Dendritic cell treated with granulocyte-macrophage colony-stimulating factor and Interleukin-4, amounts not matched to agents 40 ng/mL and 50 ng/mL, for 4 days (primary cell): Measurements from ENCODE around the gene EVI5.
A peak's percentile ranks its signal among the peaks of the same experiment; 100 is the strongest.

ENCODE experiments used
- H3K27ac Mint-ChIP-seq: one replicate; pipeline ENCODE4 v1.8.0; 2022; ENCODE audit warnings: mild to moderate bottlenecking, mixed read lengths
- H3K27me3 Mint-ChIP-seq: one replicate; pipeline ENCODE4 v1.8.0; 2022; ENCODE audit warnings: mild to moderate bottlenecking, mixed read lengths
- H3K36me3 Mint-ChIP-seq: one replicate; pipeline ENCODE4 v1.8.0; 2022; ENCODE audit warnings: low read depth, mixed read lengths
- H3K4me1 Mint-ChIP-seq: one replicate; pipeline ENCODE4 v1.8.0; 2022; ENCODE audit warnings: low read depth, mixed read lengths
- H3K4me3 Mint-ChIP-seq: one replicate; pipeline ENCODE4 v1.8.0; 2022; ENCODE audit warnings: mild to moderate bottlenecking, moderate library complexity, mixed read lengths
- H3K9me3 Mint-ChIP-seq: one replicate; pipeline ENCODE4 v1.8.0; 2022; ENCODE audit warnings: mixed read lengths
- intact Hi-C: fragments of 100-400 bp; cut with micrococcal nuclease; formaldehyde crosslinking; loops from one replicate; pipeline ENCODE4 v1.15.0; 2022

Gene EVI5

GRCh38 chr1:92505015-92505692, 279.8 kb downstream of the EVI5 start:
- Mint-ChIP-seq H3K27me3 (no peaks in the 10 kb centered on the region), H3K9me3 (no peaks in the 10 kb centered on the region), H3K4me3 (no peak overlapping the region), H3K27ac (no peak overlapping the region), H3K4me1 (peaks cover 10% of the 10 kb centered on the region), H3K36me3 (peaks cover 8% of the 10 kb centered on the region)
- intact Hi-C loops = no loop called here

GRCh38 chr1:92504291-92505014, 280.5 kb downstream of the EVI5 start:
- intact Hi-C loops = no loop called here
- Mint-ChIP-seq H3K4me3 (no peak overlapping the region), H3K36me3 (peaks cover 8% of the 10 kb centered on the region), H3K27me3 (no peaks in the 10 kb centered on the region), H3K27ac (no peak overlapping the region), H3K4me1 (peaks cover 10% of the 10 kb centered on the region), H3K9me3 (no peaks in the 10 kb centered on the region)

GRCh38 chr1:92503926-92504285, 281.0 kb downstream of the EVI5 start:
- H3K4me3 Mint-ChIP-seq = no peak overlapping the region
- no peaks in the 10 kb centered on the region for H3K9me3 Mint-ChIP-seq
- H3K27ac Mint-ChIP-seq = no peak overlapping the region
- no peaks in the 10 kb centered on the region for H3K27me3 Mint-ChIP-seq
- peaks cover 10% of the 10 kb centered on the region for H3K4me1 Mint-ChIP-seq
- peaks cover 8% of the 10 kb centered on the region for H3K36me3 Mint-ChIP-seq
- intact Hi-C loops = no loop called here

GRCh38 chr1:92503043-92503925, 281.6 kb downstream of the EVI5 start:
- H3K4me1 Mint-ChIP-seq = peaks cover 10% of the 10 kb centered on the region
- peaks cover 5% of the 10 kb centered on the region for H3K36me3 Mint-ChIP-seq
- no peak overlapping the region for H3K4me3 Mint-ChIP-seq
- H3K27ac Mint-ChIP-seq = no peak overlapping the region
- no peaks in the 10 kb centered on the region for H3K9me3 Mint-ChIP-seq
- intact Hi-C loops = no loop called here
- no peaks in the 10 kb centered on the region for H3K27me3 Mint-ChIP-seq

- H3K36me3 Mint-ChIP-seq = no peaks in the 10 kb centered on the region
- no peak overlapping the region for H3K4me3 Mint-ChIP-seq
- intact Hi-C loops = no loop called here
- H3K27ac Mint-ChIP-seq = no peak overlapping the region
- peaks cover 10% of the 10 kb centered on the region for H3K4me1 Mint-ChIP-seq
- no peaks in the 10 kb centered on the region for H3K27me3 Mint-ChIP-seq
- no peaks in the 10 kb centered on the region for H3K9me3 Mint-ChIP-seq
These were observed 282.7 kb downstream of the EVI5 start for GRCh38 chr1:92502247-92502646.

- H3K27me3 Mint-ChIP-seq = no peaks in the 10 kb centered on the region
- H3K4me3 Mint-ChIP-seq = no peak overlapping the region
- peaks cover 10% of the 10 kb centered on the region for H3K4me1 Mint-ChIP-seq
- intact Hi-C loops = no loop called here
- no peak overlapping the region for H3K27ac Mint-ChIP-seq
- H3K9me3 Mint-ChIP-seq = no peaks in the 10 kb centered on the region
- no peaks in the 10 kb centered on the region for H3K36me3 Mint-ChIP-seq
These were observed 284.4 kb downstream of the EVI5 start for GRCh38 chr1:92500552-92500951.

- no peaks in the 10 kb centered on the region for H3K36me3 Mint-ChIP-seq
- no peaks in the 10 kb centered on the region for H3K9me3 Mint-ChIP-seq
- intact Hi-C loops = no loop called here
- no peak overlapping the region for H3K4me3 Mint-ChIP-seq
- no peaks in the 10 kb centered on the region for H3K4me1 Mint-ChIP-seq
- H3K27me3 Mint-ChIP-seq = no peaks in the 10 kb centered on the region
- H3K27ac Mint-ChIP-seq = no peak overlapping the region
These were observed 289.4 kb downstream of the EVI5 start for GRCh38 chr1:92495392-92496063.

- H3K4me3 Mint-ChIP-seq = no peak overlapping the region
- no peak overlapping the region for H3K27ac Mint-ChIP-seq
- no peaks in the 10 kb centered on the region for H3K4me1 Mint-ChIP-seq
- no peaks in the 10 kb centered on the region for H3K27me3 Mint-ChIP-seq
- H3K9me3 Mint-ChIP-seq = no peaks in the 10 kb centered on the region
- intact Hi-C loops = no loop called here
- H3K36me3 Mint-ChIP-seq = no peaks in the 10 kb centered on the region
These were observed 290.3 kb downstream of the EVI5 start for GRCh38 chr1:92494485-92495141.

- Mint-ChIP-seq H3K36me3 (no peaks in the 10 kb centered on the region), H3K27ac (no peak overlapping the region), H3K27me3 (no peaks in the 10 kb centered on the region), H3K4me3 (no peak overlapping the region), H3K9me3 (no peaks in the 10 kb centered on the region), H3K4me1 (no peaks in the 10 kb centered on the region)
- intact Hi-C loops = no loop called here
These were observed 291.8 kb downstream of the EVI5 start for GRCh38 chr1:92493139-92493538.

- peaks cover 15% of the 10 kb centered on the region for H3K36me3 Mint-ChIP-seq
- no peak overlapping the region for H3K4me3 Mint-ChIP-seq
- peaks cover 21% of the 10 kb centered on the region for H3K27me3 Mint-ChIP-seq
- H3K27ac Mint-ChIP-seq = no peak overlapping the region
- no peaks in the 10 kb centered on the region for H3K9me3 Mint-ChIP-seq
- intact Hi-C loops = loop anchor here (10.0 kb wide), 1 partner anchor 174 kb away; no protein-coding TSS in a partner anchor
- peaks cover 15% of the 10 kb centered on the region for H3K4me1 Mint-ChIP-seq
These were observed 296.1 kb downstream of the EVI5 start for GRCh38 chr1:92488832-92489231.

- Mint-ChIP-seq H3K27ac (no peak overlapping the region), H3K4me1 (peaks cover 19% of the 10 kb centered on the region), H3K4me3 (no peak overlapping the region), H3K27me3 (peaks cover 25% of the 10 kb centered on the region), H3K9me3 (no peaks in the 10 kb centered on the region), H3K36me3 (peaks cover 15% of the 10 kb centered on the region)
- intact Hi-C loops = loop anchor here (10.0 kb wide), 1 partner anchor 174 kb away; no protein-coding TSS in a partner anchor
These were observed 296.5 kb downstream of the EVI5 start for GRCh38 chr1:92488416-92488815.

GRCh38 chr1:92487078-92487605, 297.8 kb downstream of the EVI5 start:
- H3K9me3 Mint-ChIP-seq = no peaks in the 10 kb centered on the region
- peaks cover 32% of the 10 kb centered on the region for H3K4me1 Mint-ChIP-seq
- H3K36me3 Mint-ChIP-seq = peaks cover 22% of the 10 kb centered on the region
- H3K27me3 Mint-ChIP-seq = peaks cover 38% of the 10 kb centered on the region
- intact Hi-C loops = loop anchor here (10.0 kb wide), 1 partner anchor 172 kb away; no protein-coding TSS in a partner anchor
- peak overlapping the region; percentile 90 for H3K4me3 Mint-ChIP-seq
- peak overlapping the region; percentile 82 for H3K27ac Mint-ChIP-seq
